Uterus (tissue), 4 donors: ENCODE measurements around the gene AACS. TPM values are rescaled to one million over a fixed set of nuclear protein-coding genes. Genes with fewer than 3 reads are reported as not detected.

Experiments
- DNase-seq, 2 donors: peaks; one replicate each; pipeline ENCODE4 v3.0.0-alpha.2; 2019 to 2020
- H3K27ac ChIP-seq, 2 donors: fragments of 200-600 bp; sonication (generic); 1 replicate in 1 of 2; 2 replicates in 1 of 2; pipeline ENCODE4 v1.5.1; 2016 to 2018
- H3K27me3 ChIP-seq, 2 donors: fragments of 200-600 bp; sonication (generic); one replicate each; pipeline ENCODE4 v1.5.1; 2018 to 2019; ENCODE audit warnings: control low read depth in 1 of 2
- H3K36me3 ChIP-seq, 2 donors: fragments of 200-600 bp; sonication (generic); one replicate each; pipeline ENCODE4 v1.5.1; 2019; ENCODE audit warnings: control low read depth in 1 of 2
- H3K4me1 ChIP-seq, 2 donors: fragments of 200-600 bp; sonication (generic); one replicate each; pipeline ENCODE4 v1.5.1; 2018 to 2019; ENCODE audit warnings: control low read depth in 1 of 2
- H3K4me3 ChIP-seq, 2 donors: fragments of 200-600 bp; sonication (generic); 1 replicate in 1 of 2; 2 replicates in 1 of 2; pipeline ENCODE4 v1.5.1; 2018 to 2019; ENCODE audit warnings: mild to moderate bottlenecking in 1 of 2
- H3K9me3 ChIP-seq, 2 donors: fragments of 200-600 bp; sonication (generic); one replicate each; pipeline ENCODE4 v1.5.1; 2019; ENCODE audit warnings: control low read depth in 1 of 2
- POLR2A ChIP-seq, 2 donors: fragments of 450-650 bp; IDR thresholded peaks; one replicate each; pipeline ENCODE4 v1.6.1; 2016; ENCODE audit warnings: antibody characterized with exemption in 2 of 2, mild to moderate bottlenecking in 1 of 2, moderate library complexity in 1 of 2
- intact Hi-C: fragments of 100-400 bp; cut with DNase I; formaldehyde crosslinking; loops from one replicate; pipeline ENCODE4 v1.15.1; 2023; ENCODE audit warnings: low total_unique reads
- total RNA-seq, 4 donors: library from RNA; depleted of rRNA in 3 of 4; stranded (reverse); fragments of >200 nt in 3 of 4; gene quantifications; one replicate each; pipeline versions ENCODE4 v1.1.0 to v1.2.4, GENCODE V29; 2014 to 2023
- TF ChIP-seq, protein P1 (sequence below), 4 experiments: fragments of 200-600 bp in 2 of 4; fragments of 450-650 bp in 2 of 4; sonication (generic) in 2 of 4; IDR thresholded peaks; one replicate each; pipeline ENCODE4 v1.5.1; 2016 to 2019; ENCODE audit warnings: antibody characterized with exemption in 4 of 4, mild to moderate bottlenecking in 2 of 4, moderate library complexity in 1 of 4
- donor health status: DM: yes; HTN: yes; CAD: no.

Gene AACS
- total RNA-seq, 4 donors from 2014 or later = 7.6 to 22.3 (median 20.0) TPM

DNA sequence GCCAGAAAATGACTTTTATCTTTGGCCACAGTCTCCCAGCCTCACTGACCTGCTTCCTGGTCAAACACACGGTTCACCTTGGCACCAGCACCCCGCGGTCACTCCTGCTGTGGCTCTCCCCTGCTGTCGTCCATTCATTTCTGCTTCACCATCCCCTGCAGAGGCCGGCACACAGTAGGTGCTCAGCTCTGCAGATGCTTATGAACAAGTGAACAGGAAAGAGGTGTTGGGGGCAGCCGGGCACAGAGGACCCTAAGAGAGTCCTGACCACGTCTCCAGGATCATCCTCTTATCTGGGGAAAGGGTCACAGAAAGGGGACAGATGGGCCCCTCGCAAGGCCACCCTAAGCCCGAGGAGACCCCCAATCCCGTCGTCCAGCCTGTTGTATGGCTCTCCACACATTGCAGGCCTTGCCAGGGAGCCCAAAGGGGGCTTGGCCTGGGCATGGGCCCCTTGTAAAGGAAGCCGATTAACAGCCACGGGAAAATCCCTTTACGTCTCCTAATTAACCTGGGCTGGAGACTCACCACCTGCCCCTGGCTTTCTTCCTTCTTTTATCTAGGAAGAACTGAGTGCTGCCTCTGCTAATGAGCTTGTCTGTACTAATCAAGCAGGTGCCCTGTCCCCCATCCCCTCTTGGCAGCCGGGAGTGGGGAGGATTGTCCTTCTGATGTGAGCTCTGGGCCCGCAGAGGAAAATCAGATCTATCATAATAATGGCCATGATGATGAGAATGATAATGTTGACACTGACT is 119.2 kb downstream of the AACS start:
- no peak overlapping the region for H3K4me3 ChIP-seq
- intact Hi-C loops = no loop called here
- no peak for DNase-seq
- no peak overlapping the region for H3K27ac ChIP-seq
- no peak for TF ChIP-seq POLR2A (IDR thresholded peaks at IDR 0.05)
- TF ChIP-seq, protein P1, sequence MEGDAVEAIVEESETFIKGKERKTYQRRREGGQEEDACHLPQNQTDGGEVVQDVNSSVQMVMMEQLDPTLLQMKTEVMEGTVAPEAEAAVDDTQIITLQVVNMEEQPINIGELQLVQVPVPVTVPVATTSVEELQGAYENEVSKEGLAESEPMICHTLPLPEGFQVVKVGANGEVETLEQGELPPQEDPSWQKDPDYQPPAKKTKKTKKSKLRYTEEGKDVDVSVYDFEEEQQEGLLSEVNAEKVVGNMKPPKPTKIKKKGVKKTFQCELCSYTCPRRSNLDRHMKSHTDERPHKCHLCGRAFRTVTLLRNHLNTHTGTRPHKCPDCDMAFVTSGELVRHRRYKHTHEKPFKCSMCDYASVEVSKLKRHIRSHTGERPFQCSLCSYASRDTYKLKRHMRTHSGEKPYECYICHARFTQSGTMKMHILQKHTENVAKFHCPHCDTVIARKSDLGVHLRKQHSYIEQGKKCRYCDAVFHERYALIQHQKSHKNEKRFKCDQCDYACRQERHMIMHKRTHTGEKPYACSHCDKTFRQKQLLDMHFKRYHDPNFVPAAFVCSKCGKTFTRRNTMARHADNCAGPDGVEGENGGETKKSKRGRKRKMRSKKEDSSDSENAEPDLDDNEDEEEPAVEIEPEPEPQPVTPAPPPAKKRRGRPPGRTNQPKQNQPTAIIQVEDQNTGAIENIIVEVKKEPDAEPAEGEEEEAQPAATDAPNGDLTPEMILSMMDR (IDR thresholded peaks at IDR 0.05) = no peak
- no peaks in the 10 kb centered on the region for H3K9me3 ChIP-seq
- H3K4me1 ChIP-seq = peaks cover 0 to 13% of the 10 kb centered on the region in 2 donors
- H3K27me3 ChIP-seq = peaks cover 0 to 16% of the 10 kb centered on the region in 2 donors
- H3K36me3 ChIP-seq = no peaks in the 10 kb centered on the region

DNA sequence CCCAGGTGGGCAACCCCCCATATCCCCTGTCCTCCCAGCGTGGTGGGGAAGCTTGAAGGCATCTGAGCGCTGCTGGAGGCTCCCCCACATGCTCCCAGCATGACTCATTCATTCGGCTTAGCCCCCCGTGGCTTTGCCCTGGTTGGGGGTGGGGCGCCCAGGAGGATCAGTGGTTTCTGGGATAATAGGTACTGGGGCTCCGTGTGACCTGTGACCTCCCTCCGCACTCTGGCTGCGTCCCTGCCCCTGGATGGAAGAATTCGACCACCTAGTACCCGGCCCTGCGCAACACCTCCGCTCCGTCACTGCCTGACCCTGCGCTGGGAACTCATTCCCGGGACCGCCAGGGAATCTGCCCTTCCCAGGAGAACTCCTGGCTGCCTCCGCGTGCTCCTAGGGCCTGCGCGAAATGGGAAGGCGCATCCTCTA is 120.1 kb downstream of the AACS start:
- Histone ChIP-seq H3K27me3 (peaks cover 0 to 25% of the 10 kb centered on the region in 2 donors), H3K36me3 (no peaks in the 10 kb centered on the region), H3K4me3 (no peak overlapping the region), H3K27ac (no peak overlapping the region), H3K4me1 (peaks cover 0 to 13% of the 10 kb centered on the region in 2 donors), H3K9me3 (no peaks in the 10 kb centered on the region)
- DNase-seq = no peak
- intact Hi-C loops = no loop called here
- TF ChIP-seq, protein P1 (IDR thresholded peaks at IDR 0.05) = no peak
- TF ChIP-seq POLR2A (IDR thresholded peaks at IDR 0.05) = no peak

DNA sequence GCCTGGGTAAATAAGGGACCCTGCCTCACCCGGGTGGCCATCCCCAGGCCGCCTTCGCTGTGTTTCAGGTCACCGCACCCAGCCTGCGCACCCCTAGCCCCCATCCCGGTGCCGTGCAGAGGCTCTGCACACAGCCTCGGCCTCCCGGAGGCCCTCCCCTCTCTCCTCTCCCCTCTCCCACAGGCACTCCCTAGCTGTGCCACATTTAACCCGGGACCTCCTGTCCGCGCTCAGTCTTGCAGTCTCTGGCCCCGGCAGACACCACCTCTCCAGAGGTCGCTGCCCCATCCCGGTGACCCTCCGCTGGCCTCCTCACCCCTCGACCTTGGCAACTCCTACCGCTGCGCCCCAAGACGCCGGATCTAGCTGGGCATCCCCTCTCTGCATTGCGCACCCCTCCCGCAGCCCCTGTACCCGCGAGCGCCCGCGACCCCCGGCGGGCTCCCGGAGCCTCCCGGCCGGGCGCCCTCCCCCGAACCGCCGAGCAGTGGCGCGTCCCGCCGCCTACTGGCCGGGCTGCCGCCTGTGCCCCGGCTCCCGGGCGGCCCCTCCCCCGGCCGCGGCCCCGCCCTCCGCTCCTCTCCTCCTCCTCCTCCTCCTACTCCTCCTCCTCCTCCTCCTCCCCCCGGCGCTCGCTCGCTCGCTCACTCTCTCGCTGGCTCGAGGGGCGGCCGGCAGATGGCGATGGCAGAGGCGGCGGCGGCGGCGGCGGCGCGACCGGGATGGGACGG is 120.7 kb downstream of the AACS start, which contains the start of gene TMEM132B:
TMEM132B (plus strand) TSS at position 647 of the 731 bp plus-strand sequence.
- peak in 1 of 2 donors; percentile 26 for TF ChIP-seq POLR2A (IDR thresholded peaks at IDR 0.05)
- TF ChIP-seq, protein P1 (IDR thresholded peaks at IDR 0.05) = peak in 2 of 4 experiments; percentile 30 to 32
- DNase-seq = peak in 1 of 2 donors; percentile 31
- Histone ChIP-seq H3K4me3 (peak within 1 kb of the TSS in 1 of 2 donors; percentile 8), H3K36me3 (no peaks in the 10 kb centered on the region), H3K27ac (no peak within 1 kb of the TSS), H3K9me3 (no peaks in the 10 kb centered on the region), H3K27me3 (peaks cover 0 to 25% of the 10 kb centered on the region in 2 donors), H3K4me1 (peaks cover 0 to 13% of the 10 kb centered on the region in 2 donors)
- intact Hi-C loops = no loop called here

DNA sequence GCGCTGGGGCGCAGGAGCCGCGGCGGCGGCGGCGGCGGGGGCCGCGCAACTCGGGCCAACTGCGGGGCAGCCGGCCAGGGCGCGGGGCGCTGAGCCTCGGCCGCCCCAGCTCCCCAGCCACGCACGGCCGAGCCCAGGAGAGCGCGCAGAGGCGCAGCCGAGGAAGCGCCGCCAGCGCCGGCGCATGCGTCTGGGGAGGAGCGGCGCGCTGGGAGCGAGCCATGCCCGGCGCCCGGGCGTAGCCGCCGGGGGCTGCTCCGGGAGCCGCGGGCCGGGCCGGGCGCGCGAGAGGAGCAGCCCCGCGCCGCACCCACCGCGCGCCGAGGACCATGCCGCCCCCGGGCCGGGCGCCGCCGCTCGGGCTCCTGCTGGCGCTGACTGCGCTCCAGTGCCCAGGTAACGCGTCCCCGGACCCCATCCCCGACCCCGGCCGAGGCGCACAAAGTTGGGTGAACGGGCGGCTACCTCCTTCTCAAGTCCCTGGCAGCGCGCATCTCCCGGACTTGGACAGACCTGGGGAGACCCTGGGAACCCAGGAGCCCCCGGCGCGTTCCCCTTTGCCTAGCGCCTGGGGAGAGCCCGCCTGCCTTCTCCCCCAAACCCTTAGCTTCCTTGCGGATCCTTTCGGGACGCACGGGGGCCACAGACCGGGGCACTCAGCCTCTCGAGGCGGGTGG is 121.4 kb downstream of the AACS start:
- H3K9me3 ChIP-seq = no peaks in the 10 kb centered on the region
- H3K4me3 ChIP-seq = peak overlapping the region in 1 of 2 donors; percentile 8
- intact Hi-C loops = no loop called here
- peaks cover 0 to 13% of the 10 kb centered on the region in 2 donors for H3K4me1 ChIP-seq
- H3K27ac ChIP-seq = no peak overlapping the region
- no peak for DNase-seq
- peaks cover 0 to 31% of the 10 kb centered on the region in 2 donors for H3K27me3 ChIP-seq
- TF ChIP-seq, protein P1 (IDR thresholded peaks at IDR 0.05) = no peak
- no peak for TF ChIP-seq POLR2A (IDR thresholded peaks at IDR 0.05)
- no peaks in the 10 kb centered on the region for H3K36me3 ChIP-seq
